Superior temporal gyrus (tissue), 1 donor: ENCODE results near the gene RNF150.
"Not testable (repeated sequence)": the region's sequence is repeated elsewhere in the genome, so short reads cannot be mapped to it uniquely, and the experiment has no call there.

Source experiments
- DNase-seq: peaks from one replicate; pipeline ENCODE4 v3.0.0-alpha.2; 2016; ENCODE audit errors: extremely low spot score

The RNF150 gene

GRCh38 chr4:141133146-141133998 lies at the start of gene RNF150:
RNF150 (minus strand) TSS chr4:141133469.
- peak; percentile 90 for DNase-seq

- no peak for DNase-seq
Observed at GRCh38 chr4:141180991-141181761, 47.9 kb upstream of the RNF150 start.

GRCh38 chr4:141179474-141180373 lies 46.5 kb upstream of the RNF150 start:
- DNase-seq = no peak

- no peak for DNase-seq
Observed at GRCh38 chr4:141177171-141177570, 43.9 kb upstream of the RNF150 start.

- DNase-seq = no peak
Observed at GRCh38 chr4:141174457-141174856, 41.2 kb upstream of the RNF150 start.

GRCh38 chr4:141170671-141171070 lies 37.4 kb upstream of the RNF150 start:
- DNase-seq = no peak

GRCh38 chr4:141169391-141169790 lies 36.1 kb upstream of the RNF150 start:
- DNase-seq = no peak

GRCh38 chr4:141165001-141165400 lies 31.7 kb upstream of the RNF150 start:
- DNase-seq = not testable (repeated sequence)

- no peak for DNase-seq
Observed at GRCh38 chr4:141159027-141159426, 25.8 kb upstream of the RNF150 start.

- DNase-seq = peak; percentile 76
Observed at GRCh38 chr4:141158219-141158618, 24.9 kb upstream of the RNF150 start.

- DNase-seq = no peak
Observed at GRCh38 chr4:141155586-141155985, 22.3 kb upstream of the RNF150 start.

GRCh38 chr4:141154725-141155124 lies 21.5 kb upstream of the RNF150 start:
- no peak for DNase-seq

GRCh38 chr4:141153751-141154510 lies 20.7 kb upstream of the RNF150 start:
- DNase-seq = no peak

- no peak for DNase-seq
Observed at GRCh38 chr4:141144207-141144606, 10.9 kb upstream of the RNF150 start.

GRCh38 chr4:141142423-141142822 lies 9.2 kb upstream of the RNF150 start:
- no peak for DNase-seq

GRCh38 chr4:141140391-141141200 lies 7.3 kb upstream of the RNF150 start:
- no peak for DNase-seq

- DNase-seq = peak; percentile 48
Observed at GRCh38 chr4:141133999-141134995, 1.0 kb upstream of the RNF150 start.

GRCh38 chr4:141132709-141133145 lies 542 bp downstream of the RNF150 start:
- DNase-seq = no peak
